Panc1 (cell line): ENCODE results near the gene CHST13.

Experiments used
- CTCF ChIP-seq: fragments of 450-650 bp; IDR thresholded peaks from 2 replicates; pipeline ENCODE4 v1.5.1; 2017; ENCODE audit warnings: mild to moderate bottlenecking
- POLR2AphosphoS5 ChIP-seq: IDR thresholded peaks from 2 replicates; pipeline ENCODE4 v1.6.1; 2012; ENCODE audit warnings: mild to moderate bottlenecking, low read depth, low read length, moderate library complexity
- TCF7L2 ChIP-seq: IDR thresholded peaks from 2 replicates; pipeline ENCODE4 v1.6.1; 2011; ENCODE audit warnings: mild to moderate bottlenecking, low read depth, low read length, inconsistent platforms
- TF ChIP-seq, protein P1 (sequence below), 2 experiments: IDR thresholded peaks; 2 replicates each; pipeline ENCODE4 v1.6.1; 2011 to 2012; ENCODE audit warnings: low read depth in 2 of 2, control low read depth in 1 of 2, low read length in 1 of 2, mild to moderate bottlenecking in 1 of 2, moderate library complexity in 1 of 2; ENCODE audit not compliant: insufficient read depth in 1 of 2

GRCh38 chr3:126526668-126527005, 2.7 kb downstream of the CHST13 start:
- TF ChIP-seq CTCF (no peak), POLR2AphosphoS5 (no peak), TCF7L2 (no peak)
- TF ChIP-seq, protein P1, sequence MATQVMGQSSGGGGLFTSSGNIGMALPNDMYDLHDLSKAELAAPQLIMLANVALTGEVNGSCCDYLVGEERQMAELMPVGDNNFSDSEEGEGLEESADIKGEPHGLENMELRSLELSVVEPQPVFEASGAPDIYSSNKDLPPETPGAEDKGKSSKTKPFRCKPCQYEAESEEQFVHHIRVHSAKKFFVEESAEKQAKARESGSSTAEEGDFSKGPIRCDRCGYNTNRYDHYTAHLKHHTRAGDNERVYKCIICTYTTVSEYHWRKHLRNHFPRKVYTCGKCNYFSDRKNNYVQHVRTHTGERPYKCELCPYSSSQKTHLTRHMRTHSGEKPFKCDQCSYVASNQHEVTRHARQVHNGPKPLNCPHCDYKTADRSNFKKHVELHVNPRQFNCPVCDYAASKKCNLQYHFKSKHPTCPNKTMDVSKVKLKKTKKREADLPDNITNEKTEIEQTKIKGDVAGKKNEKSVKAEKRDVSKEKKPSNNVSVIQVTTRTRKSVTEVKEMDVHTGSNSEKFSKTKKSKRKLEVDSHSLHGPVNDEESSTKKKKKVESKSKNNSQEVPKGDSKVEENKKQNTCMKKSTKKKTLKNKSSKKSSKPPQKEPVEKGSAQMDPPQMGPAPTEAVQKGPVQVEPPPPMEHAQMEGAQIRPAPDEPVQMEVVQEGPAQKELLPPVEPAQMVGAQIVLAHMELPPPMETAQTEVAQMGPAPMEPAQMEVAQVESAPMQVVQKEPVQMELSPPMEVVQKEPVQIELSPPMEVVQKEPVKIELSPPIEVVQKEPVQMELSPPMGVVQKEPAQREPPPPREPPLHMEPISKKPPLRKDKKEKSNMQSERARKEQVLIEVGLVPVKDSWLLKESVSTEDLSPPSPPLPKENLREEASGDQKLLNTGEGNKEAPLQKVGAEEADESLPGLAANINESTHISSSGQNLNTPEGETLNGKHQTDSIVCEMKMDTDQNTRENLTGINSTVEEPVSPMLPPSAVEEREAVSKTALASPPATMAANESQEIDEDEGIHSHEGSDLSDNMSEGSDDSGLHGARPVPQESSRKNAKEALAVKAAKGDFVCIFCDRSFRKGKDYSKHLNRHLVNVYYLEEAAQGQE (IDR thresholded peaks at IDR 0.05; ENCODE audit: insufficient read depth in 1 of 2, low read depth in 2 of 2, low read length in 1 of 2), result no peak
